GM23338 (cell line): ENCODE results near the gene RAB4A.

Experiments
- EZH2 ChIP-seq: fragments of 200-600 bp; sonication (generic); IDR thresholded peaks from one replicate; pipeline ENCODE4 v1.8.0; 2017; ENCODE audit warnings: antibody characterized with exemption, mild to moderate bottlenecking, low read depth; ENCODE audit not compliant: unreplicated experiment
- JUNB ChIP-seq: IDR thresholded peaks from one replicate; pipeline ENCODE4 v1.6.1; 2016; ENCODE audit warnings: antibody characterized with exemption; ENCODE audit not compliant: unreplicated experiment
- REST ChIP-seq: IDR thresholded peaks from one replicate; pipeline ENCODE4 v1.6.1; 2018; ENCODE audit warnings: antibody characterized with exemption; ENCODE audit not compliant: unreplicated experiment
- ZNF114 ChIP-seq: fragments of 250-450 bp; sonication (Bioruptor Pico); IDR thresholded peaks from 2 replicates; pipeline ENCODE4 v1.5.0; 2020; ENCODE audit warnings: mild to moderate bottlenecking, moderate library complexity
- TF ChIP-seq, protein P1 (sequence below), 2 experiments: fragments of 200-600 bp in 1 of 2; sonication (generic) in 1 of 2; conservative IDR thresholded peaks; 2 replicates each; pipeline versions ENCODE4 v1.5.1 to v1.6.1; 2016 to 2017; ENCODE audit warnings: antibody characterized with exemption in 2 of 2, low read depth in 2 of 2, mild to moderate bottlenecking in 2 of 2, moderate library complexity in 1 of 2

GRCh38 chr1:229240532-229240931 is 30.4 kb upstream of the RAB4A start:
- TF ChIP-seq, protein P1, sequence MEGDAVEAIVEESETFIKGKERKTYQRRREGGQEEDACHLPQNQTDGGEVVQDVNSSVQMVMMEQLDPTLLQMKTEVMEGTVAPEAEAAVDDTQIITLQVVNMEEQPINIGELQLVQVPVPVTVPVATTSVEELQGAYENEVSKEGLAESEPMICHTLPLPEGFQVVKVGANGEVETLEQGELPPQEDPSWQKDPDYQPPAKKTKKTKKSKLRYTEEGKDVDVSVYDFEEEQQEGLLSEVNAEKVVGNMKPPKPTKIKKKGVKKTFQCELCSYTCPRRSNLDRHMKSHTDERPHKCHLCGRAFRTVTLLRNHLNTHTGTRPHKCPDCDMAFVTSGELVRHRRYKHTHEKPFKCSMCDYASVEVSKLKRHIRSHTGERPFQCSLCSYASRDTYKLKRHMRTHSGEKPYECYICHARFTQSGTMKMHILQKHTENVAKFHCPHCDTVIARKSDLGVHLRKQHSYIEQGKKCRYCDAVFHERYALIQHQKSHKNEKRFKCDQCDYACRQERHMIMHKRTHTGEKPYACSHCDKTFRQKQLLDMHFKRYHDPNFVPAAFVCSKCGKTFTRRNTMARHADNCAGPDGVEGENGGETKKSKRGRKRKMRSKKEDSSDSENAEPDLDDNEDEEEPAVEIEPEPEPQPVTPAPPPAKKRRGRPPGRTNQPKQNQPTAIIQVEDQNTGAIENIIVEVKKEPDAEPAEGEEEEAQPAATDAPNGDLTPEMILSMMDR (conservative IDR thresholded peaks at IDR 0.05; ENCODE audit: low read depth in 2 of 2), result no peak
- TF ChIP-seq REST (no peak), JUNB (no peak), EZH2 (no peak), ZNF114 (CRISPR knock-in tag) (no peak)
